VCaP (cell line): ENCODE results near the gene DGKD.

ENCODE experiments used
- H3K27ac ChIP-seq: fragments of 450-650 bp; 2 replicates; pipeline ENCODE4 v1.5.1; 2017
- TF ChIP-seq, protein P1 (sequence below): fragments of 450-650 bp; conservative IDR thresholded peaks from 2 replicates; pipeline ENCODE4 v1.5.1; 2017; ENCODE audit warnings: mild to moderate bottlenecking, moderate library complexity

DGKD gene

DNA sequence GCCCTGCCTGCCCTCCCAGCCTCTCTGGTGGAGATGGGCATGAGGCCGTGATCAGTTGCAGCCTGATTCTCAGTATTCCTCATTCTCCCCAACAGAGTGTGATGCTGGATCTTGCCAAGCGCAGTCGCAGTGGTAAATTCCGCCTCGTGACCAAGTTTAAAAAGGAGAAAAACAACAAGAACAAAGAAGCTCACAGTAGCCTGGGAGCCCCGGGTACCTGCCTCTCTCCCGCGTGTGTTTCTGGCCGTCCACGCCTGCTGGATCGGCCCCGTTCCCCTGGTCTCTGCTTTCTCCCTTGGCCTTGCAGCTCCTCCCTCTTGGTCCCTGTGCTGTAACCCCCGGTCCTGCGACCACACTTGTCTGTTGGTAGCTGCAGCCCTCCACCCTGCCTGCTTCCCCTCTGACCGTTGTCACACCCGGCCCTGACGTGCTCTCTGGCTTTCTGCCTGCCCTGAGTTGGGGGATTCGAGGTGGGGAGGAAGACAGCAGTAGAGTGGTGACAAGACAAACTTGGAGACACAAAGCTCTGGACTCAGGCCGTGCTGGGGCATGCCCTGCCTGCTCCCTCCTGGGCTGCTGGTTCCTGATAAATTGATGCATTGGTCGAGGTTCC, 112.8 kb downstream of the DGKD start:
- no peak overlapping the region for H3K27ac ChIP-seq
- TF ChIP-seq, protein P1, sequence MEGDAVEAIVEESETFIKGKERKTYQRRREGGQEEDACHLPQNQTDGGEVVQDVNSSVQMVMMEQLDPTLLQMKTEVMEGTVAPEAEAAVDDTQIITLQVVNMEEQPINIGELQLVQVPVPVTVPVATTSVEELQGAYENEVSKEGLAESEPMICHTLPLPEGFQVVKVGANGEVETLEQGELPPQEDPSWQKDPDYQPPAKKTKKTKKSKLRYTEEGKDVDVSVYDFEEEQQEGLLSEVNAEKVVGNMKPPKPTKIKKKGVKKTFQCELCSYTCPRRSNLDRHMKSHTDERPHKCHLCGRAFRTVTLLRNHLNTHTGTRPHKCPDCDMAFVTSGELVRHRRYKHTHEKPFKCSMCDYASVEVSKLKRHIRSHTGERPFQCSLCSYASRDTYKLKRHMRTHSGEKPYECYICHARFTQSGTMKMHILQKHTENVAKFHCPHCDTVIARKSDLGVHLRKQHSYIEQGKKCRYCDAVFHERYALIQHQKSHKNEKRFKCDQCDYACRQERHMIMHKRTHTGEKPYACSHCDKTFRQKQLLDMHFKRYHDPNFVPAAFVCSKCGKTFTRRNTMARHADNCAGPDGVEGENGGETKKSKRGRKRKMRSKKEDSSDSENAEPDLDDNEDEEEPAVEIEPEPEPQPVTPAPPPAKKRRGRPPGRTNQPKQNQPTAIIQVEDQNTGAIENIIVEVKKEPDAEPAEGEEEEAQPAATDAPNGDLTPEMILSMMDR, result no peak

DNA sequence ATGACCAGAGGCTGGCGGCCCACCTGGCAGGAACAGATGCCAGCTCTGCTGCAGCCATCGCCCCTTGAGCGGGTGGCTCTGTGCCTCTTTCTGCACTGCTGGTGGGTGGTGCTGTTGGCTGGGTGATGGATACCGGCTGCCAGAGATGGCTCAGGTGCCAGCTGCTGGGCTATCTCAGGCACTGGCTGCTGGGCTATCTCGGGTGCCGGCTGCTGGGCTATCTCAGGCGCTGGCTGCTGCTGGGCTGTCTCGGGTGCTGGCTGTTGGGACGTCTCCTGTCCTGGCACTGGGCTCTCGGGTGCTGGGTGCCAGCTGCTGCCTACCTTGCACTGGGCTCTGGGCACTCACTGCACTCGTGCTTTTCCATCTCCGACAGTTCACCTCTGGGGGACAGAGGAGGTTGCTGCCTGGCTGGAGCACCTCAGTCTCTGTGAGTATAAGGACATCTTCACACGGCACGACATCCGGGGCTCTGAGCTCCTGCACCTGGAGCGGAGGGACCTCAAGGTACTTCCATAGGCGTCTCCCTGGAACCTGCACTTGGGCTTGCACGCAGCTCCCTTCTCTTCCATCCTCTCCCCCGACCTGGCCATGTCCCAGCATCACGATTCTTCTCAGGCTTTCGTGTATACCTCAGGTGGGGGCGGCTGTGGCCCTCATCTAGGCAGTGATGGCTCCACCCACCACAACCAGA, 113.9 kb downstream of the DGKD start:
- H3K27ac ChIP-seq, result no peak overlapping the region

DNA sequence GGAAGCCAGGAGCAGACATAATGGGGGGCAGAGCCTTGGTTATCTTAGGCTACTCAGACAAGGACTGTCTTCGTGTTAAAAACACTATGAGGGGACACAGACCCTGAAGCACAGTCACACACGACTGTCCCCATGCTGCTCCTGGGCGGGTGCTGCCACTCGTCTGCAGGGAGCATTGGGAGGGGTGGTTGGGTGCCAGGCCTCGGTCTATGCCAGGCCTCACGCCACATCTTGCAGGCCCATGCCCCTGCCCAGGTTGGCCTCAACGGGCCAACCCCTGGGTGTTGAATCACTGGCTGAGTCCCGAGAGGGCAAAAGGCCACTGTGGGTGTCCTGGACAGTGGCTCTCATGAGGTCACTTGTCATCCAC, 114.4 kb downstream of the DGKD start:
- H3K27ac ChIP-seq, result no peak overlapping the region
- TF ChIP-seq, protein P1, result no peak

More for the DNA sequence above, 113.9 kb downstream of the DGKD start:
- TF ChIP-seq, protein P1, result no peak

DNA sequence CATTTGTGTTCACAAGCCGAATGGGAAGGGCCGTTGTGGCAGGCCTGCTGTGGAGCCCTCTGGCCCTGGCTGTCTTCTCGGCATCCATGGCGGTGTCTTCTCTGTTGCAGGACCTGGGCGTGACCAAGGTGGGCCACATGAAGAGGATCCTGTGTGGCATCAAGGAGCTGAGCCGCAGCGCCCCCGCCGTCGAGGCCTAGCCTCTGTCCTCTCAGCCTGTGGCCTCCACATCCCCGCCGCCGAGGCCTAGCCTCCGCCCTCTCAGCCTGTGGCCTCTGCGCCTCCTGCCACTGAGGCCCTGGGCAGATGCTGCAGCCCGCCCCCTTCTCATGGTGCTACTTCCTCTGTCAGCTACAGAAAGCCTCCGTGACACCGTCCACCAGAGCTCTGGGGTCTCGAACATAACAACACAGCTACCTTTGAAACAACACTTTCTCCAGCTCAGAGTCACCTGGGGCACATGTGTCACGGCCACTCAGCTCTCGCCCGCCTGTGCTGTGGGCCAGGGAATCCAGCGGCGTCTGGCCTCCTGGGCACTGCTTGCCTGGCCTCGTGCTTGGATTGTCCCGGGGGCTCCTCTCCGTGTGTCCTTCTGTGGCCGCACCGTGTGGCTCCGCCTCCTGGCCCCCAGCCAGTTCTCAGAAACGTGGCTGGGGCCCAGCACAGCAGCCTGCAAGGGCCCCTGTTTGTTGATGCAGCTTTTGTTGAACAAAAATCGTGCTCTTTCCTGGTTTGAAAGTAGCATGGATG, 115.1 kb downstream of the DGKD start:
- TF ChIP-seq, protein P1, result no peak
- H3K27ac ChIP-seq, result peak overlapping the region; percentile 42

DNA sequence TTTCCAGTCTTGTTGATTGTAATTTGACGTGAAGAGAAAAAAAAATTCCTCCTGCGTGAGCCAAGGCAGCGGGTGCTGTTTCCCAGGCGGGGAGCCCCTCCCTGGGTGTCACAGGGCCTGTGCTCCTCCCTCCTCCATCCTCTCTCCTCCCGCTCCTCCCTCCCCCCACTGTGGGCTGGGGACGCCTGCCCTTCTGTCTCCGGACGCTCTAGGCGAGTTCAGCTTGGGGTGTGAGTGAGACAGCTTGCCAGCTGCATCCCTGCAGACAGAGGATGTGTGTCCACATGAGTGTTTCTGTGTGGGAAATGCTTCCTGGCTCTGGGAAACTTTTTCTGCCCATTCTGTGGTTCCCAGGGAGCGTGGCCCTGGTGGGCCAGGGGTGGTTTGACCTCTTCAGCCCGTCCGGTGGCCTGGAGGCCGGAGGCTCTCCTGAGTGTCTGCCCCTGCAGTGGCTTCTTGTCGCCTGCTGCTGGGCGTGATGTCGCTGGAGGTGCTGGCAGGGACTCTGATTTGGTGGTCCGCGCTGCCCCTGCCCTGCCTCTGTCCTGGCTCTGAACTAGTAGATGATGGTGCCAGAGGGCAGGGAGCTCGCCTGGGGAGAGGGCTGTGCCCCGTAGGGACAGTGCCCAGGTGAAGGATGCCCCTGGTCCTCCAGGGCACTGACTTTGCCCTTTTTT, 115.9 kb downstream of the DGKD start:
- H3K27ac ChIP-seq, result peak overlapping the region; percentile 42
- TF ChIP-seq, protein P1, result no peak

DNA sequence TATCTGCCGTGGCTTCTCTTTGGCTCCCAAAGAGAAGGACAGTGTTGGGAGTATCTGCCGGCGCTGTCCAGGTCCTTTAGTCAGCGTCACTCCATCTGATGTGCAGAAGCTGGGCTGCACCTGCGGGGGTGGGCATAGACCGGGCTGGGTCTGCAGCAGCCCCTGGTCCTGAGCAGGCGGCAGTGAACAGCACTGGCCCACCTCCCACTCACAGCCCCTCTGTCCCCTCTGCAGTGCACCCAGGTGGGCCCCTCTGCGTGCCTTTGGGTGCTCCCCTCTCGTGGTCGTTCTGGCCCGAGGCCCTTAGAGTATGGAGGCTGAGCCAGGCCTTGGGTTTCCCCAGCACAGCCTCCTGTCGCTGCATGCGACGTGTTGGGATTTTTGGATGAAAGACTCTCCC, 116.5 kb downstream of the DGKD start:
- TF ChIP-seq, protein P1, result no peak
- H3K27ac ChIP-seq, result no peak overlapping the region
